Activated CD8-positive, alpha-beta memory T cell treated with anti-CD3 and anti-CD28 coated beads for 48 hours (primary cell): ENCODE measurements around the gene ATIC.

ENCODE experiments used
- DNase-seq, 3 experiments: peaks; one replicate each; pipeline ENCODE4 v3.0.0-alpha.2; 2020; ENCODE audit warnings: low read depth in 2 of 3, low spot score in 2 of 3

ATIC gene

DNA sequence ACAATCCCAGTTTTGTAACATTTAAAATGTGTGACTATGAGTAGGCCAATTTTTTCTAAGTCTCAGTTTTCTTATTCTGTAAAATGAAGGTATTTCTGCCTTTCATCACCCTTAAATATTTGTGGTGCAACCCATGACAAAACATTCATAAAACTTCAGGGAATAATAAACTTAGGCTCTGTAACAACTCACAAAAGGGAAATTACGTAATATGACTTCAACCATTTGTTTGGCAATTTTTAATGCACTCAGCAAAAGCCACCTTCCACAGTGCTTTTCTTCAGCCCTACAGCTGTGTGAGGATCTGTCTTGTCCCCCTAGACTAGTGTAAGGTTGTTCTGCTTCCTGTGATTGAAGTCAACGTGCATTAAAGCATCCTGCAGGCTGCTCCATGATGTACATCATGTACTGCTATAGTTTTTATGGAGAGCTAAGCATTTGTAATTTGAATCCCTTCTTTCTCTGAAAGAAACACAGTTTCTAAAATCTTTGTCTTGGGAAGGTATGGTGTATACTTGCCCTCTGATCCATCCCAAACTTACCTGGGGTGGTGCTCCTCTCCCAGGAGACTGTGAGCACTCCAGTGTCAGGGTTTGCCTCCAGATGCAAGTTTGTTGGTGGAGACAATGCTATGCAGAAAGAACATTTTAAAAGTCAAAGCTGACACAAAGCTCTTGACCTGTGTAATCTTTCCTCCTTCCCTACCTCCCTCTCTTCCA lies 84.9 kb downstream of the ATIC start:
- no peak for DNase-seq

DNA sequence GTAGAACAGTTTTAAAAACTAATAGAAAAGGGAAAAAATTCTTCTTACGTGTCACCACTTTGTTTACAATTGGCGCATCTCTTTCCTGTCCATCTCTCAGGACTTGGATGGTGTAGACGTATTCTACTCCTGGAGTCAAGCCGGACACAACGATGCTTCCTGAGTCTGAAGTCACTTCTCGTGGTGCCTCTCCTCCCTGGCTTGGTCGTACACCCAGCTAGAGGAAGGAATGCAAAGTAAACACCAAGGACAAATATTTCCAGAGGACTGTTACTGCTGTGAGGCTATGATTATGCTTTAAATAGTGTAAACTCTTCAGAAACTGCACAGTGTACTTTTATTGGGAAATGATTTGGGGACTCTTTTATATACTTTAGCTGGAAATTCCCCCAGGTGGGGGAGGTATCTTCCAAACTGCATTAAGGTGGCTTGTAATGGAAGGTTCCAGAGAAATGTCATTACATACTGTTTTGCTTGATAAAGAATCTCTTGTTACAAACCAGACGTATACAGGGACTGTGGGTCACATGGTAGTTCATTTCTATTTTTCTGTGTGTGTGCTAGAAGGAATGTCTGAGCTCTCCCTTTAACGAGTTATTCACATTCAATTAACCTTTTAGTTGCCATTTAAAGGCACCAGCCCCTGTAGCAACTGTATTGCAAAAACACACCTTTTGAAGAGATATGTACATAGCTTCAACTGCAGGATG lies 85.9 kb downstream of the ATIC start:
- DNase-seq, result no peak

DNA sequence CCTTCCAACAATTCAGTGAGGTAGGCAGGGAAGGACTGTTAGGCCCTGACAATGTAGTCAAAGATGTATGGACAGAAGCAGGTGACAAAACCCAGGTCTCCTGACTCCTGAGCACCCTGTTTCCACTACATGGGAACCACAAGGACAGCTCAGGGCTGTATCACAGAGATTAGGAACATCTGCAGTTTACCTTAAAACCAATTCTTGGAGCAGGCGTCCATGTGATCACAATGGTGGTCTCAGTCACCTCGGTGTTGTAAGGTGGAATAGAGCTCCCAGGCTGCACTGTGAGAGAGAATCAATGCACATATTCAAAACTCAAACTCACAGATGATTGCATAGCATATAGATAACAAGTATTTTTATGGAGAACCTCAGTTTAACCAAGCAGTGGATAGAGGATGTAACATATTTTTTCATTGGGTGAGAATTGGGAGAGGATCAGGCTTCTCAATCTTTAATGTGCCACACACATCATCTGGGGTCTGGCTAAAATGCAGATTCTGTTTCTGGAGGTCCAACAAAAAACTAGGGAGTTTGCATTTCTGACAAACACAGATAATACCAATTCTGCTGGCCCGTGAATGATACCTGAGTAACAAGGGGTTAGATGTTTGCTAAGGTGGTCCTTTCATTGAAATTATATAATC lies 87.3 kb downstream of the ATIC start:
- DNase-seq, result no peak
